Measurements from ENCODE around the gene CLEC19A. TPM values are rescaled to one million over a fixed set of nuclear protein-coding genes. Genes with fewer than 3 reads are reported as not detected.

Gene CLEC19A
- total and polyA plus RNA-seq, 3 donors from 2014 or later, result not detected

GRCh38 chr16:19288872-19289799 lies 3.6 kb downstream of the CLEC19A start:
- TF ChIP-seq, protein P1, sequence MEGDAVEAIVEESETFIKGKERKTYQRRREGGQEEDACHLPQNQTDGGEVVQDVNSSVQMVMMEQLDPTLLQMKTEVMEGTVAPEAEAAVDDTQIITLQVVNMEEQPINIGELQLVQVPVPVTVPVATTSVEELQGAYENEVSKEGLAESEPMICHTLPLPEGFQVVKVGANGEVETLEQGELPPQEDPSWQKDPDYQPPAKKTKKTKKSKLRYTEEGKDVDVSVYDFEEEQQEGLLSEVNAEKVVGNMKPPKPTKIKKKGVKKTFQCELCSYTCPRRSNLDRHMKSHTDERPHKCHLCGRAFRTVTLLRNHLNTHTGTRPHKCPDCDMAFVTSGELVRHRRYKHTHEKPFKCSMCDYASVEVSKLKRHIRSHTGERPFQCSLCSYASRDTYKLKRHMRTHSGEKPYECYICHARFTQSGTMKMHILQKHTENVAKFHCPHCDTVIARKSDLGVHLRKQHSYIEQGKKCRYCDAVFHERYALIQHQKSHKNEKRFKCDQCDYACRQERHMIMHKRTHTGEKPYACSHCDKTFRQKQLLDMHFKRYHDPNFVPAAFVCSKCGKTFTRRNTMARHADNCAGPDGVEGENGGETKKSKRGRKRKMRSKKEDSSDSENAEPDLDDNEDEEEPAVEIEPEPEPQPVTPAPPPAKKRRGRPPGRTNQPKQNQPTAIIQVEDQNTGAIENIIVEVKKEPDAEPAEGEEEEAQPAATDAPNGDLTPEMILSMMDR (IDR thresholded peaks at IDR 0.05), result no peak
- no peak for TF ChIP-seq POLR2A (IDR thresholded peaks at IDR 0.05)
- Histone ChIP-seq H3K27ac (no peak overlapping the region), H3K4me3 (no peak overlapping the region), H3K36me3 (ENCODE audit: low read depth, missing control alignments) (no peaks in the 10 kb centered on the region), H3K9me3 (no peaks in the 10 kb centered on the region), H3K27me3 (no peaks in the 10 kb centered on the region), H3K4me1 (no peaks in the 10 kb centered on the region)
- intact Hi-C loops (cut with DNase I; ENCODE audit: low total_unique reads), result no loop called here
- DNase-seq, result no peak
- 71 to 85% methylated on average over 7 of the region's 7 CpGs for WGBS, 2 donors

GRCh38 chr16:19289811-19290485 lies 4.4 kb downstream of the CLEC19A start:
- TF ChIP-seq POLR2A (IDR thresholded peaks at IDR 0.05), result no peak
- TF ChIP-seq, protein P1 (IDR thresholded peaks at IDR 0.05), result no peak
- no peak overlapping the region for H3K27ac ChIP-seq
- H3K4me3 ChIP-seq, result no peak overlapping the region
- H3K27me3 ChIP-seq, result no peaks in the 10 kb centered on the region
- DNase-seq, result no peak
- 56 to 57% methylated on average over 5 to 7 of the region's 7 CpGs for WGBS, 2 donors
- H3K36me3 ChIP-seq (ENCODE audit: low read depth, missing control alignments), result no peaks in the 10 kb centered on the region
- intact Hi-C loops (cut with DNase I; ENCODE audit: low total_unique reads), result no loop called here
- H3K4me1 ChIP-seq, result no peaks in the 10 kb centered on the region
- H3K9me3 ChIP-seq, result no peaks in the 10 kb centered on the region

DNA sequence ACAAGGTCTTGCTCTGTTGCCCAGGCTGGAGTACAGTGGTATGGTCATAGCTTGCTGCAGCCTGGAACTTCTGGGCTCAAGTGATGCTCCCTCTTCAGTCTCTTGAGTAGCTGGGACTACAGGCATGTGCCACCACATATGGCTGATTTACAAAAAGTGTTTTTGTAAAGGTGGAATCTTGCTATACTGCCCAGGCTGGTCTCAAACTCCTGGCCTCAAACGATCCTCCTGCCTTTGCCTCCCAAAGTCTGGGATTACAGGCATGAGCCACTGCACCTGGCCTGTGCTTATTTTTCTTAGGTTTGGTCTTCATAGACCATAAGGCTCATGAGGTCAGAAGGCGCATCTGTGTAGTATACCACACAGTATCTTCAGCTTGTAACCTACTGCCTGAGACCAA lies 5.3 kb downstream of the CLEC19A start:
- H3K27me3 ChIP-seq, result no peaks in the 10 kb centered on the region
- no peak overlapping the region for H3K4me3 ChIP-seq
- TF ChIP-seq, protein P1 (IDR thresholded peaks at IDR 0.05), result no peak
- TF ChIP-seq POLR2A (IDR thresholded peaks at IDR 0.05), result no peak
- DNase-seq, result no peak
- H3K27ac ChIP-seq, result no peak overlapping the region
- intact Hi-C loops (cut with DNase I; ENCODE audit: low total_unique reads), result no loop called here
- no peaks in the 10 kb centered on the region for H3K4me1 ChIP-seq
- H3K9me3 ChIP-seq, result no peaks in the 10 kb centered on the region
- no peaks in the 10 kb centered on the region for H3K36me3 ChIP-seq (ENCODE audit: low read depth, missing control alignments)
- WGBS, 2 donors, result 74 to 81% methylated on average over 2 of the region's 2 CpGs

DNA sequence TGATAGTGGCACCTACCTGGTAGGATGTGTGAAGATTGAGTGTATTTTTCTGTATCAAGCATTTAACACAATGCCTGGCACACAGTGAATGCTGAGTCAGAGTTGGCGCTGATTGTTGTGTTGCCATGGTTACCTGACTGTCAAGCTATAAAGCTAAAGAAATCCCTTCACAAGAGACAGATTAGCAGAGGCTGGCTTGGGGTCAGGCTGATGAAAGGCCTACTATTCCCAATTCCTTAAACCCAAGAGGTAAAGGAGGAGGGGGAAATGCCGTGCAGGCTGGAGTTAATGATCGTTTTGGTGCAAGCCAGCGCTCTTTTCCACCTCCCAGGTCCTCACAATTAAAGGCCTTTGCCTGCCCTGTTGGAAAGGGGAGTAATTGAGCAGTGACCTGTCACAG lies 5.9 kb downstream of the CLEC19A start:
- TF ChIP-seq, protein P1 (IDR thresholded peaks at IDR 0.05), result no peak
- TF ChIP-seq POLR2A (IDR thresholded peaks at IDR 0.05), result no peak
- intact Hi-C loops (cut with DNase I; ENCODE audit: low total_unique reads), result no loop called here
- DNase-seq, result no peak
- no peaks in the 10 kb centered on the region for H3K4me1 ChIP-seq
- H3K36me3 ChIP-seq (ENCODE audit: low read depth, missing control alignments), result no peaks in the 10 kb centered on the region
- WGBS, 2 donors, result 50 to 64% methylated on average over 4 of the region's 4 CpGs
- H3K27me3 ChIP-seq, result no peaks in the 10 kb centered on the region
- H3K4me3 ChIP-seq, result no peak overlapping the region
- H3K9me3 ChIP-seq, result no peaks in the 10 kb centered on the region
- H3K27ac ChIP-seq, result no peak overlapping the region
